NCI-H2081 treated with DMSO at 0.1 percent for 48 hours (cell line): ENCODE results near the gene REV3L.
"Not testable (repeated sequence)": the region's sequence is repeated elsewhere in the genome, so short reads cannot be mapped to it uniquely, and the experiment has no call there.

ENCODE experiments used
- DNase-seq: peaks from one replicate; lab custom pipeline; 2025; lab: John Stamatoyannopoulos, UW

REV3L gene

GRCh38 chr6:111294374-111294967 lies 188.5 kb downstream of the REV3L start:
- no peak for DNase-seq

GRCh38 chr6:111291336-111292259 lies 191.4 kb downstream of the REV3L start:
- no peak for DNase-seq

- DNase-seq: not testable (repeated sequence)
Observed at GRCh38 chr6:111290689-111291335, 192.2 kb downstream of the REV3L start.

DNA sequence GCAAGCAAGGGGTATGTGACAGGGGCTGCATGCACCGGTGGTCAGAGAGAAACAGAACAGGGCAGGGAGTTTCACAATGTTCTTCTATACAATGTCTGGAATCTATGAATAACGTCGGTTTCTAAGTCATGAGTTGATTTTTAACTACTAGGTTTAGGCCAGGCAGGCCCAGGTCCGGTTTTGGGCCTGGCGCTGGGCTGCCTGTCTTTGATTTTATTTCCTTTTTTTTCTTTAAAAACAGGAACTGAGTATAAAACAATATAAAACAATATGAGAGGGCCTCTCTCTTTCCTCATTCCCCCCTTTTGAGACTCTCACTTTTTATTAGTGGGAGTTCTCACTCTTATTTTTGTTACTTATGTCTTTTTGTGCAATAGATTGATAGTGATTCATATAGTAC lies 198.7 kb downstream of the REV3L start:
- not testable (repeated sequence) for DNase-seq

DNA sequence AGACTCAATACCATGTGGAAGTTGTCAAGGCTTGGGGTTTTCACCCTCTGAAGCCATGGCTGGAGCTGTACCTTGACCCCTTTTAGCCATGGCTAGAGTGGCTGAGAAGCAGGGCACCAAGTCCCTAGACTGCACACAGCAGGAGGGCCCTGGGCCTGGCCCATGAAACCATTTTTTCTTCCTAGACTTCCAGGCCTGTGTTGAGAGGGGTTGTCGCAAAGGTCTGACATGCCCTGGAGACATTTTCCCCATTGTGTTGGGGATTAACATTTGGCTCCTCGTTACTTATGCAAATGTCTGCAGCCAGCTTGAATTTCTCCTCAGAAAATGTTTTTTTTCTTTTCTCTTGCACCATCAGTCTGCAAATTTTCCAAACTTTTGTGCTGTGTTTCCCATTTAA lies 199.3 kb downstream of the REV3L start:
- DNase-seq: no peak

DNA sequence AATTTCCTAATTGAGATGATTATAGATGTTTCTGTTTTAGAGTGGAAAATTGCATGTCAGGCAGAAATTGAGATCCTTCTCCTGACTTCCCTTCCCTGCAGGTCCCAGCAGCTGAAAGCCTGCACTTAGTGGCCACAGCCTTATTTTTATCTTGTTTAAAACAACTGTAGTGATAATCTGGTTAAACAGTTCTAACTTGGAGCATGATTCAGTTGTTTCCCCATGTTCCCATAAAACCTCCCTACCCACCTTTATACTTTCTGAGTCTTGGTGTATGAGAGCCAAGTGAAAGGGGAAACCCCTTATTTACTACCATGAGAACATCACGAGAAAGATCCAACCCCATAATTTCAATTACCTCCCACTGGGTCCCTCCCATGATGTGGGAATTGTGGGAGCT lies 200.5 kb downstream of the REV3L start:
- no peak for DNase-seq

GRCh38 chr6:111280445-111280955 lies 202.5 kb downstream of the REV3L start:
- DNase-seq: no peak

GRCh38 chr6:111278731-111279130 lies 204.3 kb downstream of the REV3L start:
- DNase-seq: no peak

DNA sequence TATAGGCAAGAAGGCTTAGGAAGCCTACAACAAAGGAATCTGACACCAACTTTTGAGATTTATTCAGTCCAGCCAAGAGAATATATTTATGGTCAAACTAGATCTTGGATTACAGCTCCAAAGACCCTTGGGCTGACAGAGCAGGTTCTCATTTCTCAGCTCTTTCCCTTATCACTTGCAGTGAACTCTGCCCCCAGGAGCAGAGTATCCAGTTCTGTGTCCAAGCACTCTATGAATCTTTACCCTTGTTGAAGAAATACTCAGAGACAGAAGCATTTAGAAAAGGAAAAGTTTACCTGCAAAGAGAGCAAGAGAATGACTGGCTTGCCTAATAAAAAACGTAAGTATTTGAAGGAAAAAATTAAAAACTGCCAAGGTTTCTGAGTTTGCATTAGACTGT lies 205.2 kb downstream of the REV3L start:
- no peak for DNase-seq

DNA sequence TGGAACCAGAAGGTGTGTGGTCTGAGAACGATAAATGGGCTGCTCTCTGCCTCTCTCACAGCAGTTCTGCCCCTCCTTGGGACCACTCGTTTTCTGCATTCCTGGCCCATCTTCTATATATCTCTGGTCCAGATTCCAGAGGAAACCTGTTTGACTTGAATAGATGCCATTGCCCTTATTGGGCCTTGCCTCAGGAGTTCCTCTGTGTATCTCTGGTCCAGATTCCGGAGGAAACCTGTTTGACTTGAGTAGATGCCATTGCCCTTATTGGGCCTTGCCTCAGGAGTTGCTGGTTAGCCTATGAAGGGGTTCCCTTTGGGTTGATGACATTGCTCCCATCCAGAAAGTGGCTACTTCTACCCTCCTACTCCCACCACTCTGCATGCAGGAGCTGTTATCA lies 206.3 kb downstream of the REV3L start:
- no peak for DNase-seq

DNA sequence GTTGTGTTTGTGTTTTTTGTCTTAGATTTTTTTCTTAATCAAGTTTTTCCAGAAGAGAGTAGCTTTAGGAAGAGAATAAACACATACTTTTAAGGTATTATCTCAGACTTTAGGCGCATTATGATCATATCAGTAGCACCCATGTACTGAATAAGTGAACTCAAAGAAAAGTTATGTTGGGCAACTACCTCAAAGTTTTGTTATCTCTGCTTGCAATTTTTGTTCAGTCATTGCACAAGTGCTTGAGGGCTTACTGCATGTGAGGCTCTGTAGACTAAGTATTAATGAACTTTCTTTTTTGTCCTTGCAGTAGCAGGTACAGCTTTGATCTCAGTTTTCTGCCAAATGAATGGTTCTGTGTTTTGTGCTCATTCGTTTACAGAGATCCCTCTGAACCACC lies 206.7 kb downstream of the REV3L start:
- no peak for DNase-seq

DNA sequence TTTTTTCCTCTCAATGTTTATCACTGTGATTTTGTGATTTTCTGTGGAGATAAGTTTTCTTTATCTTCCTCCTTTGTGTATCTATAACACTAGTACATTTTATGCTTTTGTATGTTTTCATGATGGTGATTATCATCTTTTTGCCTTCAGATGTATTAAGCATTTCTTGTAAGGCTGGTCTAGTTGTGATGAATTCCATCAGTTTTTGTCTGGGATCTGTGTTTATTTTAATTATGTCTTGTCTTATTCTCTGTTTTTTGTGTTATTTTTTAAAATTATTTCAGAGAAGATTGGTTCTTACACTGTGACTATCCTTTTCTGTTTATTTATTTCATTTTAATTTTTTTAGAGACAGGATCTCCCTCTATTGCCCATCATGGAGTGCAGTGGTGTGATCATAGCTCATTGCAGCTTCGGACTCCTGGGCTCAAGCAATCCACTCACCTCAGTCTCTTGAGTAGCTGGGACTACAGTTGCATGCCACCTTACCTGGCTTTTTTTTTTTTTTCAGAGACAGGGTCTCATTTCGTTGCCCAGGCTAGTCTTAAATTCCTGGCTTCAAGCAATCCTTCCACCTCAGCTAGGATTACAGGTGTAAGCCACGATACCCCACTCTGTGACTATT lies 208.3 kb downstream of the REV3L start:
- DNase-seq: no peak

DNA sequence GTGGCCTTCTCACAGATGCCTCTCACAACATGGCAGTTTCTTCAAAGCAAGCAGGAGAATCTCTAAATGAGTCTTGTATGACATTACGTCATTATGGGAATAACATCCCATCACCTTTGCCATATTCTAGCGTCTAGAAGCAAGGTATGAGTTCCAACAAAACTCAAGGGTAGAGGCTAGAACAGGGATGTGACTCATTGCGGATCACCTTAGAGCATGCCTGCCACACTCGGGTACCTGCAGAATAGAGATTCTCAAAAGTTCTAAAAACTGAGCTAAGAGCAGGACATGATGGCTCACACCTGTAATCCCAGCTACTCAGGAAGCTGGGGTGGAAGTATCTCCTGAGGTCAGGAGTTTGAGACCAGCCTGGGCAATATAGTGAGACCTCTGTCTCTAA lies 212.9 kb downstream of the REV3L start:
- DNase-seq: no peak

DNA sequence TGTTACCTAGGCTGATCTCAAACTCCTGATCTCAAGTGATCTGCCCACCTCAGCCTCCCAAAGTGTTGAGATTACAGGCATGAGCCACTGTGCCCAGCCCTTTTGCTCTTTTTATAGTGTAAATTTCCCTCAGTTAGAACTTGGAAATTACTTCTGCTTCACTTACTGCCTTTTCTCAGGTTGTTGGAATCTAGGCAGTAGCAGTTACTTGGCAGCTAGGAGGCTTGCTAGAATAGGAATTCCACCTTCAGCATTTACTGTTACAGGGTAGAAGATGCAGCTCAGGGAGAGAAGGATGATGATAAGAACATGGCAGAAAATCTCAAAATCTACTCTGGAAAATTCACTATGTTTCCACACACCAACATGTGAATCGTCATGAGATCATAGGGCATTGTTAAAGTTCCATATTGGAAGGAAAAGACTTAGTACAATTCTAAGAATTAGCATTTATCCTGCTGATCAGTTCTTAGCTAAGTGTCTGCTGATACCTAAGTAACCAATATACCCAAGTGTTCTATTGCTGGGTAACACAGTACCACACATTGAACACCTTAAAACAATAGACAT lies 213.5 kb downstream of the REV3L start:
- no peak for DNase-seq

- no peak for DNase-seq
Observed at GRCh38 chr6:111267764-111268333, 215.2 kb downstream of the REV3L start.

DNA sequence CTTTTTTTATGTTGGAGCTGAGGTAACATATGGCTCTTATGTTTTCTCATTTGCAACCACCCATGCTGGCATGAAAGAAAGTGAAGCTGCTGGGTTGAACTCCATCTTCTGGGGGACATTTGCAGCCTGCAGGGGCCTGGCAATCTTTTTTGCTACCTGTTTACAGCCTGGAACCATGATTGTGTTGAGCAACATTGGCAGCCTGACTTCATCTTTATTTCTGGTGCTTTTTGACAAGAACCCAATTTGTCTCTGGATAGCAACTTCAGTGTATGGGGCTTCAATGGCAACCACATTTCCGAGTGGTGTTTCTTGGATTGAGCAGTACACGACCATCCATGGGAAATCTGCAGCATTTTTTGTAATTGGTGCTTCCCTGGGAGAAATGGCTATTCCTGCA lies 216.7 kb downstream of the REV3L start:
- no peak for DNase-seq

GRCh38 chr6:111265842-111266241 lies 217.2 kb downstream of the REV3L start:
- no peak for DNase-seq

DNA sequence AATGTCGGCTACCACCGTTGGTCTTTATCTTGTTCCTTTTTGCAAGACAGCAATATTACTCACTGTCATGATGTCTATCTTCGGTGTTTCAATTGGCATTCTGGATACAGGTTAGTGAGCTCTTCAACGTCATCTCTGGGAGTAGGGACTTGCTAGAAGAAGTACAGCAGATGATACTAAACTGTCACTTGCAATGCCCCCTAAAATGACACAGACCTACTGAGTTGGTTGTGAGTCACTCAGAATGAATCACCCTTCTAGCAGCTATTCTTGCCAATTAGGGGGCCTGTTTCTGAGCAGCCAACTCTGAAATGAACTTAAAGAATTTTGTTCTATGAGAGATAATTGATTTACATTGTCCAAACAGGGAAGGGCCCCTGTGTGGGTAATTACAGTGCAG lies 219.2 kb downstream of the REV3L start:
- no peak for DNase-seq

- no peak for DNase-seq
Observed at GRCh38 chr6:111260570-111261298, 222.3 kb downstream of the REV3L start.

DNA sequence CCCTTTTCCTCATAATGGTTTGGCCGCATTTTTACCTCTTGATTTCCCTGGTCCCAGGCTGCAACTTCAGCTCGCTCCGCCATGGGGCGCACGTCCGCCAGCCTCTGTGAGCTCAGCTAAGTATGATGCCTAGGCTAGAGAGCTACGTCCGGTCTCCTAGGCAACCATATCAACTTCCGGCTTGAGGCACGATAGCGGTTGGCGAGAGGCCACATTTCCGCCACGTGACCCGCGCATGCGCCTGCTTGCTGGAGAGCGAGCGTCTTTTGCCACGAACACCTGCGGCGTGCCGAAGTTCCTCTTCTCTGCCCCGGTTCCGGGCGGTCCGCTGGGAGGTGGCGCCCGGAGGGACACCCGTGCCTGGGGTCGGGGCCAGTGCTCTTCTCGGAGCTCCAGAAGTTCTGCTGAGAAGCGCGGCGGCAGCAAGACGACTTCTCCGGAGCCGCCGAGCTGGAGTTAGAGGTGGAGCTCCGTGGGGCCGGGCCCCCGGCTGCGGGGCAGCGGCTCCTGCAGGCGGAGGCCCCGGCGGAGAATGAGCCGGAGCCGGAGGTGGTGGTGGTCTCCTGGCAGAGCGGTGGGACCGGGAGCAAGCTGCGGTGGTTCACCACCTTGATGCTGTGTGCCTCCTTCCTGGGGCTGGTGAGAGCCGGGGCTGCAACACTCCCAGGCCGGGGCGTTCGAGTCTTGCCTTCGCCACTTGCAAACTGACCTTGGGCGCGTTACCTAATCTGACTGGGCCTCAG lies 223.8 kb downstream of the REV3L start:
- DNase-seq: peak; percentile 91
